ENCODE results near the gene UNC5C. TPM values are rescaled to one million over a fixed set of nuclear protein-coding genes. Genes with fewer than 3 reads are reported as not detected.

UNC5C gene
- total and polyA plus RNA-seq, 4 donors = 0.27 to 1.2 (median 0.78) TPM

- Histone ChIP-seq H3K9ac (ENCODE audit: low read depth in 1 of 2, low read length in 2 of 2) (no peak overlapping the region), H3K4me1 (ENCODE audit: control insufficient read depth in 4 of 4, insufficient read depth in 4 of 4, low read length in 3 of 4) (no peaks in the 10 kb centered on the region), H3K27ac (ENCODE audit: low read depth in 1 of 2, low read length in 2 of 2) (no peak overlapping the region), H3K4me3 (ENCODE audit: low read depth in 1 of 3, low read length in 3 of 3) (no peak overlapping the region), H3K36me3 (ENCODE audit: control insufficient read depth in 4 of 4, insufficient read depth in 3 of 4, low read depth in 1 of 4, low read length in 3 of 4) (no peaks in the 10 kb centered on the region), H3K9me3 (ENCODE audit: control insufficient read depth in 4 of 4, low read length in 3 of 4) (no peaks in the 10 kb centered on the region), H3K27me3 (ENCODE audit: control insufficient read depth in 4 of 4, insufficient read depth in 4 of 4, low read length in 3 of 4) (no peaks in the 10 kb centered on the region)
- DNase-seq (ENCODE audit: low spot score) = no peak
- TF ChIP-seq RAD21 (IDR thresholded peaks at IDR 0.05) = no peak
- 91% methylated on average over 1 of the region's 1 CpG for WGBS
Observed at GRCh38 chr4:95355021-95355420, 193.8 kb downstream of the UNC5C start.

- no peak for DNase-seq (ENCODE audit: low spot score)
- TF ChIP-seq CTCF (IDR thresholded peaks at IDR 0.05; ENCODE audit: low read depth, low read length, missing input control) (no peak), RAD21 (IDR thresholded peaks at IDR 0.05) (no peak), ZBTB33 (IDR thresholded peaks at IDR 0.05) (no peak), HNF4G (IDR thresholded peaks at IDR 0.05) (no peak), RXRA (IDR thresholded peaks at IDR 0.05) (no peak), TAF1 (conservative IDR thresholded peaks at IDR 0.05) (no peak), YY1 (IDR thresholded peaks at IDR 0.05) (no peak), FOXA2 (IDR thresholded peaks at IDR 0.05) (no peak)
- Histone ChIP-seq H3K27ac (ENCODE audit: low read depth in 1 of 2, low read length in 2 of 2) (no peak overlapping the region), H3K4me1 (ENCODE audit: control insufficient read depth in 4 of 4, insufficient read depth in 4 of 4, low read length in 3 of 4) (no peaks in the 10 kb centered on the region), H3K9ac (ENCODE audit: low read depth in 1 of 2, low read length in 2 of 2) (no peak overlapping the region), H3K27me3 (ENCODE audit: control insufficient read depth in 4 of 4, insufficient read depth in 4 of 4, low read length in 3 of 4) (no peaks in the 10 kb centered on the region), H3K36me3 (ENCODE audit: control insufficient read depth in 4 of 4, insufficient read depth in 3 of 4, low read depth in 1 of 4, low read length in 3 of 4) (no peaks in the 10 kb centered on the region), H3K4me3 (ENCODE audit: low read depth in 1 of 3, low read length in 3 of 3) (no peak overlapping the region), H3K9me3 (ENCODE audit: control insufficient read depth in 4 of 4, low read length in 3 of 4) (peaks cover 0 to 8% (median 0%) of the 10 kb centered on the region in 4 donors)
- 84% methylated on average over 1 of the region's 1 CpG for WGBS
Observed at GRCh38 chr4:95348418-95348817, 200.4 kb downstream of the UNC5C start.

- Histone ChIP-seq H3K4me1 (ENCODE audit: control insufficient read depth in 4 of 4, insufficient read depth in 4 of 4, low read length in 3 of 4) (no peaks in the 10 kb centered on the region), H3K4me3 (ENCODE audit: low read depth in 1 of 3, low read length in 3 of 3) (no peak overlapping the region), H3K27me3 (ENCODE audit: control insufficient read depth in 4 of 4, insufficient read depth in 4 of 4, low read length in 3 of 4) (no peaks in the 10 kb centered on the region), H3K27ac (ENCODE audit: low read depth in 1 of 2, low read length in 2 of 2) (no peak overlapping the region), H3K9me3 (ENCODE audit: control insufficient read depth in 4 of 4, low read length in 3 of 4) (peaks cover 0 to 8% (median 0%) of the 10 kb centered on the region in 4 donors), H3K36me3 (ENCODE audit: control insufficient read depth in 4 of 4, insufficient read depth in 3 of 4, low read depth in 1 of 4, low read length in 3 of 4) (no peaks in the 10 kb centered on the region), H3K9ac (ENCODE audit: low read depth in 1 of 2, low read length in 2 of 2) (no peak overlapping the region)
- no peak for TF ChIP-seq NR2F2 (IDR thresholded peaks at IDR 0.05)
- TF ChIP-seq TAF1 (conservative IDR thresholded peaks at IDR 0.05) = no peak
- no peak for TF ChIP-seq FOXA2 (IDR thresholded peaks at IDR 0.05)
- TF ChIP-seq SP1 (IDR thresholded peaks at IDR 0.05) = no peak
- no peak for TF ChIP-seq RXRA (IDR thresholded peaks at IDR 0.05)
- TF ChIP-seq ZBTB33 (IDR thresholded peaks at IDR 0.05) = no peak
- TF ChIP-seq EGR1 (IDR thresholded peaks at IDR 0.05; ENCODE audit: low read depth in 2 of 2) = no peak
- no peak for TF ChIP-seq CTCF (IDR thresholded peaks at IDR 0.05; ENCODE audit: low read depth, low read length, missing input control)
- no peak for TF ChIP-seq FOXA1 (IDR thresholded peaks at IDR 0.05)
- no peak for TF ChIP-seq GABPA (IDR thresholded peaks at IDR 0.05 in 1 of 2, conservative IDR thresholded peaks at IDR 0.05 in 1 of 2)
- no peak for TF ChIP-seq HNF4G (IDR thresholded peaks at IDR 0.05)
- 95% methylated on average over 1 of the region's 1 CpG for WGBS
- DNase-seq (ENCODE audit: low spot score) = no peak
Observed at GRCh38 chr4:95343235-95343634, 205.5 kb downstream of the UNC5C start.
